Measurements from ENCODE around the gene GOLGA6D. TPM values are rescaled to one million over a fixed set of nuclear protein-coding genes. Genes with fewer than 3 reads are reported as not detected.
"Not testable (repeated sequence)": the region's sequence is repeated elsewhere in the genome, so short reads cannot be mapped to it uniquely, and the experiment has no call there.

Gene GOLGA6D
- polyA plus RNA-seq, 3 donors, result not detected

DNA sequence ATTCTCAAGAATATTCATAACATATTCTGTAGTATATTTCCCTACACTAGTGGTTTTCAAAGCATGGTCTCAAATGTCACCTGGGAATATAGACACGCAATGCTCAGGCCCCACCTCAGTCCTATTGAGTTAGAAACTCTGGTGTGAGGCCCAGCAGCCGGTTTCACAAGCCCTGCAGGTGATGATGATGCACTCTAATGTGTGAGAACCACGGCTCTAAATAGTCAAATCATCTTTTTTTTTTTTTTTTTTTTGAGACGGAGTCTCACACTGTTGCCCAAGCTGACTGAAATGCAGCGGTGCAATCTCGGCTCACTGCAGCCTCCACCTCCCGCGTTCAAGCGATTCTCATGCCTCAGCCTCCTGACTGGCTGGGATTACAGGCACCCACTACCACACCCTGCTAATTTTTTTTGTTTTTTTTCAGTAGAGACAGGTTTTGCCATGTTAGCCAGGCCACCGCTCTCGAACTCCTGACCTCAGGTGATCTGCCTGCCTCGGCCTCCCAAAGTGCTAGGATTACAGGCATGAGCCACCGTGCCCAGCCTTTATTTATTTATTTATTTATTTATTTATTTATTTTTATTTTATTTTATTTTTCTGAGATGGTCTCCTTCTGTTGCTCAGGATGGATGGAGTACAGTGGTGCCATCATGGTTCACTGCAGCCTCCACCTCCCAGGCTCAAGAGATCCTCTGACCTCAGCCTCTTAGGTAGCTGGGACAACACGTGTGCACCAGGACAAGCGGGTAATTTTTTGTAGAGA lies 51.2 kb downstream of the GOLGA6D start:
- H3K4me3 ChIP-seq (replicated peaks in 1 of 3; ENCODE audit: low read depth in 2 of 3, low read length in 3 of 3); H3K27ac ChIP-seq (ENCODE audit: low read depth in 1 of 2, low read length in 2 of 2); H2AFZ ChIP-seq (ENCODE audit: insufficient read depth, low read depth, low read length, poor library complexity, severe bottlenecking); H3K9ac ChIP-seq (ENCODE audit: insufficient read depth, low read length, poor library complexity, severe bottlenecking); H3K36me3 Mint-ChIP-seq; H3K4me2 ChIP-seq (replicated peaks; ENCODE audit: extremely low read depth, low read length, poor library complexity, severe bottlenecking); H3K27ac Mint-ChIP-seq; intact Hi-C loops (cut with micrococcal nuclease); H3K9me3 ChIP-seq (replicated peaks in 1 of 2; ENCODE audit: control insufficient read depth in 1 of 2, insufficient read depth in 1 of 2, low read length in 2 of 2); DNase-seq; H3K27me3 Mint-ChIP-seq (ENCODE audit: low read depth in 3 of 3); H3K36me3 ChIP-seq (replicated peaks in 1 of 2; ENCODE audit: control insufficient read depth in 1 of 2, insufficient read depth in 2 of 2, low read length in 2 of 2); H3K9me3 Mint-ChIP-seq; H4K20me1 ChIP-seq (ENCODE audit: insufficient read depth, low read length); H3K79me2 ChIP-seq (ENCODE audit: insufficient read depth, low read length); H3K4me3 Mint-ChIP-seq; H3K27me3 ChIP-seq (ENCODE audit: control insufficient read depth in 2 of 2, insufficient read depth in 2 of 2, low read length in 2 of 2): not testable (repeated sequence)
- peaks cover 12 to 16% of the 10 kb centered on the region in 2 donors for H3K4me1 ChIP-seq (ENCODE audit: control insufficient read depth in 1 of 2, insufficient read depth in 2 of 2, low read length in 2 of 2)
- 90% methylated on average over 8 of the region's 15 CpGs for WGBS (ENCODE audit: insufficient coverage)
- peaks cover 22% of the 10 kb centered on the region for H3K4me1 Mint-ChIP-seq

GRCh38 chr15:75335313-75335704 lies 52.7 kb downstream of the GOLGA6D start:
- WGBS (ENCODE audit: insufficient coverage), result no CpG with 5 or more reads among the region's 3 CpGs
- H3K27ac ChIP-seq (ENCODE audit: low read depth in 1 of 2, low read length in 2 of 2), result no peak overlapping the region
- peak overlapping the region; percentile 77 for H3K9ac ChIP-seq (ENCODE audit: insufficient read depth, low read length, poor library complexity, severe bottlenecking)

More at GRCh38 chr15:75335313-75335704, 52.7 kb downstream of the GOLGA6D start:
- peaks cover 4% of the 10 kb centered on the region for H3K79me2 ChIP-seq (ENCODE audit: insufficient read depth, low read length)
- H3K4me3 ChIP-seq (replicated peaks in 1 of 3; ENCODE audit: low read depth in 2 of 3, low read length in 3 of 3), result peak overlapping the region in 2 of 3 experiments; percentile 88 to 89
- TF ChIP-seq, protein P1, sequence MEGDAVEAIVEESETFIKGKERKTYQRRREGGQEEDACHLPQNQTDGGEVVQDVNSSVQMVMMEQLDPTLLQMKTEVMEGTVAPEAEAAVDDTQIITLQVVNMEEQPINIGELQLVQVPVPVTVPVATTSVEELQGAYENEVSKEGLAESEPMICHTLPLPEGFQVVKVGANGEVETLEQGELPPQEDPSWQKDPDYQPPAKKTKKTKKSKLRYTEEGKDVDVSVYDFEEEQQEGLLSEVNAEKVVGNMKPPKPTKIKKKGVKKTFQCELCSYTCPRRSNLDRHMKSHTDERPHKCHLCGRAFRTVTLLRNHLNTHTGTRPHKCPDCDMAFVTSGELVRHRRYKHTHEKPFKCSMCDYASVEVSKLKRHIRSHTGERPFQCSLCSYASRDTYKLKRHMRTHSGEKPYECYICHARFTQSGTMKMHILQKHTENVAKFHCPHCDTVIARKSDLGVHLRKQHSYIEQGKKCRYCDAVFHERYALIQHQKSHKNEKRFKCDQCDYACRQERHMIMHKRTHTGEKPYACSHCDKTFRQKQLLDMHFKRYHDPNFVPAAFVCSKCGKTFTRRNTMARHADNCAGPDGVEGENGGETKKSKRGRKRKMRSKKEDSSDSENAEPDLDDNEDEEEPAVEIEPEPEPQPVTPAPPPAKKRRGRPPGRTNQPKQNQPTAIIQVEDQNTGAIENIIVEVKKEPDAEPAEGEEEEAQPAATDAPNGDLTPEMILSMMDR (IDR thresholded peaks at IDR 0.05), result no peak
- DNase-seq, result no peak
- H3K36me3 ChIP-seq (replicated peaks in 1 of 2; ENCODE audit: control insufficient read depth in 1 of 2, insufficient read depth in 2 of 2, low read length in 2 of 2), result peaks cover 0 to 4% of the 10 kb centered on the region in 2 donors
- peaks cover 12 to 16% of the 10 kb centered on the region in 2 donors for H3K4me1 ChIP-seq (ENCODE audit: control insufficient read depth in 1 of 2, insufficient read depth in 2 of 2, low read length in 2 of 2)
- Mint-ChIP-seq H3K4me1 (peaks cover 22% of the 10 kb centered on the region), H3K36me3 (peaks cover 9 to 12% of the 10 kb centered on the region in 2 donors), H3K4me3 (peak overlapping the region; percentile 97 to 99), H3K27me3 (ENCODE audit: low read depth in 3 of 3) (peaks cover 0 to 4% (median 3%) of the 10 kb centered on the region in 3 donors), H3K27ac (no peak overlapping the region), H3K9me3 (no peaks in the 10 kb centered on the region)
- H3K4me2 ChIP-seq (replicated peaks; ENCODE audit: extremely low read depth, low read length, poor library complexity, severe bottlenecking), result peak overlapping the region; percentile 91
- no peaks in the 10 kb centered on the region for H3K9me3 ChIP-seq (replicated peaks in 1 of 2; ENCODE audit: control insufficient read depth in 1 of 2, insufficient read depth in 1 of 2, low read length in 2 of 2)
- intact Hi-C loops (cut with micrococcal nuclease), result no loop called here
- no peaks in the 10 kb centered on the region for H4K20me1 ChIP-seq (ENCODE audit: insufficient read depth, low read length)
- no peaks in the 10 kb centered on the region for H3K27me3 ChIP-seq (ENCODE audit: control insufficient read depth in 2 of 2, insufficient read depth in 2 of 2, low read length in 2 of 2)
- peak overlapping the region; percentile 97 for H2AFZ ChIP-seq (ENCODE audit: insufficient read depth, low read depth, low read length, poor library complexity, severe bottlenecking)
